A673 (cell line): ENCODE data around the gene OR52N1. TPM values are rescaled to one million over a fixed set of nuclear protein-coding genes. Genes with fewer than 3 reads are reported as not detected.

Experiments used
- BruUV-seq: library from RNA; stranded (reverse); fragments of 400-500 nt; replicated peaks from 2 replicates; lab custom pipeline; 2021; lab: Mats Ljungman, UMichigan
- CTCF ChIA-PET: fragments of 300-600 bp; sonication (Branson Sonifier 250); formaldehyde crosslinking; loops from one replicate; lab custom pipeline; 2022; ENCODE audit warnings: antibody characterized with exemption; lab: Charles Lee
- POLR2A ChIA-PET: fragments of 300-600 bp; sonication (Branson Sonifier 250); formaldehyde crosslinking; loops from one replicate; lab custom pipeline; 2022; ENCODE audit warnings: antibody characterized with exemption; ENCODE audit not compliant: low non-redundant PET; lab: Charles Lee
- DNase-seq: peaks from one replicate; pipeline ENCODE4 v3.0.0-alpha.2; 2015; ENCODE audit warnings: low spot score
- H3K27ac ChIP-seq: fragments of 200-600 bp; sonication (generic); 2 replicates; pipeline ENCODE4 v1.5.1; 2016; ENCODE audit warnings: mixed run types, low read depth, mild to moderate bottlenecking, mixed read lengths, antibody characterized with exemption, low read length; ENCODE audit not compliant: poor library complexity, severe bottlenecking
- H3K27me3 ChIP-seq: fragments of 200-600 bp; sonication (generic); replicated peaks from 2 replicates; pipeline ENCODE4 v1.6.1; 2017; ENCODE audit warnings: mixed run types, low read depth, mild to moderate bottlenecking, mixed read lengths, antibody characterized with exemption, low read length; ENCODE audit not compliant: insufficient read depth, poor library complexity
- H3K36me3 ChIP-seq: fragments of 200-600 bp; sonication (generic); 2 replicates; pipeline ENCODE4 v1.6.1; 2016; ENCODE audit warnings: mixed run types, mild to moderate bottlenecking, mixed read lengths, antibody characterized with exemption, low read length; ENCODE audit not compliant: insufficient read depth, poor library complexity, severe bottlenecking
- H3K4me1 ChIP-seq: fragments of 200-600 bp; sonication (generic); 2 replicates; pipeline ENCODE4 v1.6.1; 2017; ENCODE audit warnings: mixed run types, mild to moderate bottlenecking, mixed read lengths, antibody characterized with exemption, low read length; ENCODE audit not compliant: insufficient read depth, poor library complexity, severe bottlenecking
- H3K4me3 ChIP-seq: fragments of 200-600 bp; sonication (generic); 2 replicates; pipeline ENCODE4 v1.5.1; 2016; ENCODE audit warnings: low read depth, mixed run types, mild to moderate bottlenecking, mixed read lengths, low read length; ENCODE audit not compliant: poor library complexity, severe bottlenecking
- H3K9me3 ChIP-seq: fragments of 200-600 bp; sonication (generic); 2 replicates; pipeline ENCODE4 v1.6.1; 2016; ENCODE audit warnings: mixed run types, low read depth, mild to moderate bottlenecking, mixed read lengths, antibody characterized with exemption, low read length; ENCODE audit not compliant: poor library complexity, severe bottlenecking
- EZH2 ChIP-seq: fragments of 200-600 bp; sonication (generic); IDR thresholded peaks from 2 replicates; pipeline ENCODE4 v1.6.1; 2017; ENCODE audit warnings: borderline replicate concordance, low read depth, mild to moderate bottlenecking, mixed read lengths, antibody characterized with exemption, low read length; ENCODE audit not compliant: poor library complexity, severe bottlenecking
- intact Hi-C: fragments of 100-400 bp; cut with micrococcal nuclease; formaldehyde crosslinking; loops from one replicate; pipeline ENCODE4 v1.10.0; 2022; ENCODE audit not compliant: unreplicated experiment
- total RNA-seq: library from RNA; stranded (reverse); gene quantifications from 2 replicates; pipeline ENCODE4 v1.2.3, GENCODE V29; 2021
- TF ChIP-seq, protein P1 (sequence below): fragments of 300-800, 200-600 bp; sonication (generic); conservative IDR thresholded peaks from 2 replicates; pipeline ENCODE4 v1.5.1; 2017; ENCODE audit warnings: low read depth, mild to moderate bottlenecking, antibody characterized with exemption, low read length, moderate library complexity, mixed read lengths

Gene OR52N1
- total RNA-seq, 1 experiment from 2014 or later: not detected

GRCh38 chr11:5737670-5738392 is 53.2 kb downstream of the OR52N1 start:
- intact Hi-C loops: no loop called here
- CTCF ChIA-PET: no interaction called here
- no peak for TF ChIP-seq EZH2
- TF ChIP-seq, protein P1, sequence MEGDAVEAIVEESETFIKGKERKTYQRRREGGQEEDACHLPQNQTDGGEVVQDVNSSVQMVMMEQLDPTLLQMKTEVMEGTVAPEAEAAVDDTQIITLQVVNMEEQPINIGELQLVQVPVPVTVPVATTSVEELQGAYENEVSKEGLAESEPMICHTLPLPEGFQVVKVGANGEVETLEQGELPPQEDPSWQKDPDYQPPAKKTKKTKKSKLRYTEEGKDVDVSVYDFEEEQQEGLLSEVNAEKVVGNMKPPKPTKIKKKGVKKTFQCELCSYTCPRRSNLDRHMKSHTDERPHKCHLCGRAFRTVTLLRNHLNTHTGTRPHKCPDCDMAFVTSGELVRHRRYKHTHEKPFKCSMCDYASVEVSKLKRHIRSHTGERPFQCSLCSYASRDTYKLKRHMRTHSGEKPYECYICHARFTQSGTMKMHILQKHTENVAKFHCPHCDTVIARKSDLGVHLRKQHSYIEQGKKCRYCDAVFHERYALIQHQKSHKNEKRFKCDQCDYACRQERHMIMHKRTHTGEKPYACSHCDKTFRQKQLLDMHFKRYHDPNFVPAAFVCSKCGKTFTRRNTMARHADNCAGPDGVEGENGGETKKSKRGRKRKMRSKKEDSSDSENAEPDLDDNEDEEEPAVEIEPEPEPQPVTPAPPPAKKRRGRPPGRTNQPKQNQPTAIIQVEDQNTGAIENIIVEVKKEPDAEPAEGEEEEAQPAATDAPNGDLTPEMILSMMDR: no peak
- no peaks in the 10 kb centered on the region for H3K4me1 ChIP-seq
- no peaks in the 10 kb centered on the region for H3K9me3 ChIP-seq
- no peak overlapping the region for H3K27ac ChIP-seq
- no peaks in the 10 kb centered on the region for H3K36me3 ChIP-seq
- DNase-seq: no peak
- H3K4me3 ChIP-seq: no peak overlapping the region
- POLR2A ChIA-PET: no interaction called here
- no TSS peak for BruUV-seq
- no peaks in the 10 kb centered on the region for H3K27me3 ChIP-seq

- no peak for DNase-seq
- ChIA-PET CTCF (no interaction called here), POLR2A (no interaction called here)
- TF ChIP-seq, protein P1: no peak
- intact Hi-C loops: no loop called here
- no peaks in the 10 kb centered on the region for H3K27me3 ChIP-seq
- no TSS peak for BruUV-seq
- H3K36me3 ChIP-seq: no peaks in the 10 kb centered on the region
- no peaks in the 10 kb centered on the region for H3K4me1 ChIP-seq
- no peaks in the 10 kb centered on the region for H3K9me3 ChIP-seq
- no peak overlapping the region for H3K27ac ChIP-seq
- H3K4me3 ChIP-seq: no peak overlapping the region
Measured at GRCh38 chr11:5737091-5737490, 54.0 kb downstream of the OR52N1 start.

Other genes starting within 250 kb of the OR52N1 start
- not detected in 2 replicates for gene OR52H1, start 242.7 kb downstream of the OR52N1 start, total RNA-seq
- gene OR52B6, start 210.4 kb downstream of the OR52N1 start, total RNA-seq: not detected in 2 replicates
- gene TRIM6, start 194.6 kb downstream of the OR52N1 start, total RNA-seq: 0.13 and 0.52 TPM in 2 replicates
- gene TRIM34, start 166.3 kb downstream of the OR52N1 start, total RNA-seq: 0.41 and 0.79 TPM in 2 replicates
- gene TRIM5, start 106.2 kb downstream of the OR52N1 start, total RNA-seq: 17.9 and 18.2 TPM in 2 replicates
- not detected in 2 replicates for gene TRIM22, start 101.5 kb downstream of the OR52N1 start, total RNA-seq
- not detected in 2 replicates for gene OR56B1, start 54.8 kb downstream of the OR52N1 start, total RNA-seq
- not detected in 2 replicates for gene OR52N4, start 37.0 kb downstream of the OR52N1 start, total RNA-seq
- gene OR52N5, start 7.9 kb downstream of the OR52N1 start, total RNA-seq: not detected in 2 replicates
- not detected in 2 replicates for gene OR52N2, start 17.7 kb upstream of the OR52N1 start, total RNA-seq
- not detected in 2 replicates for gene OR52E6, start 50.6 kb upstream of the OR52N1 start, total RNA-seq
- gene OR52E8, start 66.4 kb upstream of the OR52N1 start, total RNA-seq: not detected in 2 replicates
- gene OR52E4, start 89.4 kb upstream of the OR52N1 start, total RNA-seq: not detected in 2 replicates
- gene OR52E5, start 101.9 kb upstream of the OR52N1 start, total RNA-seq: not detected in 2 replicates
- gene OR56A3, start 151.0 kb upstream of the OR52N1 start, total RNA-seq: not detected in 2 replicates
- not detected in 2 replicates for gene OR56A5, start 177.2 kb upstream of the OR52N1 start, total RNA-seq
- not detected in 2 replicates for gene OR52L1, start 195.7 kb upstream of the OR52N1 start, total RNA-seq
- not detected in 2 replicates for gene OR56A4, start 215.7 kb upstream of the OR52N1 start, total RNA-seq
- 0.04 TPM in 1 of 2 replicates, not detected in the other for gene OR56A1, start 239.5 kb upstream of the OR52N1 start, total RNA-seq